HG03280 (cell line): Measurements from ENCODE around the gene FBXO4.
"Not testable (repeated sequence)": the region's sequence is repeated elsewhere in the genome, so short reads cannot be mapped to it uniquely, and the experiment has no call there.

ENCODE experiments used
- ATAC-seq: cut with Tn5 transposase; IDR thresholded peaks from one replicate; pipeline ENCODE4 v1.9.1; 2021; ENCODE audit warnings: mild to moderate bottlenecking, moderate library complexity; ENCODE audit not compliant: unreplicated experiment

The FBXO4 gene

GRCh38 chr5:41978676-41979075, 53.6 kb downstream of the FBXO4 start:
- no peak for ATAC-seq

GRCh38 chr5:41980396-41980795, 55.3 kb downstream of the FBXO4 start:
- ATAC-seq, result no peak

GRCh38 chr5:41980870-41981269, 55.8 kb downstream of the FBXO4 start:
- ATAC-seq, result no peak

DNA sequence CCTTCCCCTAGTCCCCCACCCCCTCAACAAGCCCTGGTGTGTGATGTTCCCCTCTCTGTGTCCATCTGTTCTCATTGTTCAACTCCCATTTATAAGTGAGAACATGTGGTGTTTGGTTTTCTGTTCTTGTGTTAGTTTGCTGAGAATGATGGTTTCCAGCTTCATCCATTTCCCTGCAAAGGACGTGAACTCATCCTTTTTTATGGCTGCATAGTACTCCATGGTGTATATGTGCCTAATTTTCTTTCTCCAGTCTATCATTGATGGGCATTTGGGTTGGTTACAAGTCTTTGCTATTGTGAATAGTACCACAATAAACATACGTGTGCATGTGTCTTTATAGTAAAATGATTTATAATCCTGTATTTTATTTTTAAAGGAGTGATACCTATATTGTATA, 57.8 kb downstream of the FBXO4 start:
- ATAC-seq, result not testable (repeated sequence)

DNA sequence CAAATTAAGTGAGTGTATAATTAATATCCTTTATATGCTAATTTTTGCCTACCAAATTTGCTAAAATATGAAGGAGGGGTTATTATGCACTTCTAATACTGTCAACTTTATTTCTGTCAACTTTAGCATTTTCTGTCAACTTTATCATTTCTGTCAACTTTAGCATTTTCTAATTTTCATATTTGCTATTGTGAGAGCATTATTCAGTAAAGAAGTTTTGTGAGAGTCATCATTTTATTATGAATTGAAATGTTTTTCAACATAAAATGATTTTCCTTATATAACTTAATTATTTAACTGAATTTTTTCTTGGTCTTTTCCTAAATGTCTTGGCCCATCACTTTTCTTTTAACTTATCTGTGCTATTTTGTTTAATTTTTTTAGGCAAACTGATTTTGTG, 58.2 kb downstream of the FBXO4 start:
- no peak for ATAC-seq

GRCh38 chr5:41985945-41986695, 61.0 kb downstream of the FBXO4 start:
- no peak for ATAC-seq
